Measurements from ENCODE around the gene WSCD2. TPM values are rescaled to one million over a fixed set of nuclear protein-coding genes. Genes with fewer than 3 reads are reported as not detected.

The WSCD2 gene
- total RNA-seq, 1 experiment from 2014 or later = 0.06 TPM

DNA sequence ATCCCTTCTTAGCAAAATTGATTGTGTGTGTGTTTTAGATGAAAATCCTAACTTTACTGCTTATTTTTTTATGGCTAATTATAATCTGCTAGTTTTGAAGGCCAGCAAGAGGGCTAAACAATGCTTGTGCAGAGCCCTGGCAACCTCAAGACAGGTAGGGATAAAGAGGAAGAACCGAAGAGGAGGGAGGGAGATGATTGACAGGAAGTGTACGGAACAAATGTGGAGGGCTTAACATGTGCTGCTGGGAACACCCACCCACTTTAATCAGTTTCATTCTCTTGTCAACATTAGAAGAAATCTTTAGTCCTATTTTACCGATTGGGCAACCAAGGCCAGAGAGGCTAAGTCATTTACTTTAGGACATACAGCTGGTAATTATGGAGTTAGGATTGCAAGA, 1.4 kb upstream of the WSCD2 start:
- DNase-seq (ENCODE audit: low read depth) = no peak

DNA sequence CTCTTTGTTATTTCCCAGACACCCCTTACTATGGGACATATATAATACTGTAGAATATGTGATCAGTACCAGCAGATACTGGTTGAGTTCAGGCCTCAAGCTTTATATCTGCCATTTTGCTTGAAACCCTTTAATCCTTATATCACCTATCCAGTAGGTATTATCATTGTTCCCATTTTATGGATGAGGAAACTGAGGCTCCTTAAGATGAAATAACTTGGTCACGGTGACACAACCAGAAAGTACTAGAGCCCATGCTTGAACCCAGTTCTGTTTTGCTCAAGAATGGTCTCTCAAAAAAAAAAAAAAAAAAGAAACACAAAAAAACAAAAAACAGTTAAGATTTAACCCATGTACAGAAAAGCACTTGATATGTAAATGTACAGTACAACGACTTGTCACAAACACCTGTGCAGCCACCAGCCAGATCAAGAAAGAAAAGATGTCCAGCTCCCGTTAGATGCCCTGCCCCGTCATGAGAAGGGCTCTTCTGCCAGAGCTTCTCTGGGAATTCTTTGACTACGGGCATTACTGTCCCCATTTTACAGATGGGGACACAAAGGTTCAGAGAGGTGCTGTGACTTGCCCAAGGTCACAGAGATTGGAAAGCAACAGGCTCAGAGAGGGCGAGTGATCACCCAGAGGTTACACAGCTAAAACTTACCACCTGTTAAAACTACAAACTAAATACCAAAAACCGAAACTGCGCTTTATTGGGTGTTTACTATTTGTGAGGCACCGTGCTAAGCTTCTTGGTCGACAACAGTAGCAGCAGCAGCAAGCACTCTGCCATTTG, 669 bp upstream of the WSCD2 start:
- no peak for DNase-seq (ENCODE audit: low read depth)

- no peak for DNase-seq (ENCODE audit: low read depth)
Measured at GRCh38 chr12:108131035-108131434, 1.9 kb downstream of the WSCD2 start.

DNA sequence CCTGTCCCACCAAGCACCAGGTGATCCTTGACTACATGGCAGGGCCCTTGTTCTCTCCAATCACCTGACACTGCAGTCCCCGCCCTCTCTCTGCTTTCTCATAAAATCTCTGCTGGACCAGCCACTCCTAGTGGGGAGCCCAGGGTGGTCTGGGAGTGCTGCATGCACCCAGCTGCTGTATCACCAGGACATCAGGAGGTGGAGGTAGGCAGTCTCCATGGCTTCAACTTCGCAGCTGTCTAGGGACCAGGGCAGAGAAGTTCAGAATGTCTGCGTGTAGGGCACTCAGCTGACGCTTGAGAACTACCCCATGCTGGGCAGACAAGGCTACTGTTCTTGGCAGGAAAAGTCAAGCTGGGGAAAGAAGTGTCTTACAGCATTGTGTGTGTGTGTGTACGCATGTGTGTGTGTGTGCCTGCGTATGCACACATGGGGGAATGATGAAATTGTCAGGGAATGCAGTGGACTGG, 2.6 kb downstream of the WSCD2 start:
- DNase-seq (ENCODE audit: low read depth) = no peak

DNA sequence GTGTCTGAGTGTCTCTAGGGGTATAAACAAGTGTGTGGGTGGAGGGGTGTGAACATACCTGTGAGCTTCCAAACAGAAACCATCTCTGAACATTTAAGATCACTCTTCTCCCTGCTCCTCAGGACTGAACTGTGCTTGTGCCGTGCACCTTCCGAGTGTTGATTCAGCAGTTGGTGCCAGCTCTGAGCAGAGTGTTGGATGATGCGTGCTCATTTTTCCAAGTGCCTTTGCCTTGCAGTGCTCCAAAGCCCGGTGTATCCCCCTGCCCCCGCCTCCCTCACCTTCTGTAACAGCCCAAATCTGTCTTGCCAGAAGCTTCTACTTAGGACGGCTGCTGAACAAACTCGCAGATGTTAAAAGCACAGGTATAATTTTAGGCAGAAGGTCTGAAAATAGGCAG, 4.4 kb downstream of the WSCD2 start:
- no peak for DNase-seq (ENCODE audit: low read depth)

DNA sequence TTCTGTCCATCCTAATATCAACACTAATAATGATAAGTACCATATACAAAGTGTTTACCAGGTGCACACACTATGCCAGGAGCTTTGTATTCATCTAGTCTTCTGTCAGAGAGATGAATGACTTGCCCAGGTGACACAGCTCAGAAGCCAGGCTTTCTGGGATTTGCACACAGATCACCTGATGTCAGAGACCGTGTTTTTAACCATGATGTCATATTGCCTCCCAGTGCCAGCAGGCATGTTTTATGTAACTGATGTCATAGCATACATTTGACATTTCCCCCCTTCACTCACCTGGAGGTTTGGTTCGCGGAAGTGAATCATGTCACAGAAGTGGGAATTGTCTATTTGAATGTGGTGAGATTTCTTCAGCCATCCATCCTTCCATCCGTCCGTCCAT, 5.7 kb downstream of the WSCD2 start:
- DNase-seq (ENCODE audit: low read depth) = no peak

DNA sequence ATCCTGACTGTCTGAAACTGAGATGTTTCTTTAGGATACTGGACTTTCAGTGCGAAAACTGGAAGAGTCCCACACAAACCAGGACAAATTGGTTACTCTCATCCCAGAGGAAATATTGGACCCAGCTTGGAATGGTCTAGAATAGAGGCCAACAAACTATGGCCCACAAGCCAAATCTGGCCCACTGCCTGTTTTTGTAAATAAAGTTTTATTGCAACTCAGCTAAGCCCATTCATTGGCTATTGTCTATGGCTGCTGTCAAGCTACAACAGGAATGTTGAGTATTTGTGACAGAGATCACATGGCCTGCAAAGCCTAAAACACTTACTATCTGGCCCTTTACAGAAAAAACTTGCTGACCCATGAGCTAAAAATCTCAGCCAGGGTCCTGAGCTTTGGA, 6.5 kb downstream of the WSCD2 start:
- DNase-seq (ENCODE audit: low read depth) = no peak

DNA sequence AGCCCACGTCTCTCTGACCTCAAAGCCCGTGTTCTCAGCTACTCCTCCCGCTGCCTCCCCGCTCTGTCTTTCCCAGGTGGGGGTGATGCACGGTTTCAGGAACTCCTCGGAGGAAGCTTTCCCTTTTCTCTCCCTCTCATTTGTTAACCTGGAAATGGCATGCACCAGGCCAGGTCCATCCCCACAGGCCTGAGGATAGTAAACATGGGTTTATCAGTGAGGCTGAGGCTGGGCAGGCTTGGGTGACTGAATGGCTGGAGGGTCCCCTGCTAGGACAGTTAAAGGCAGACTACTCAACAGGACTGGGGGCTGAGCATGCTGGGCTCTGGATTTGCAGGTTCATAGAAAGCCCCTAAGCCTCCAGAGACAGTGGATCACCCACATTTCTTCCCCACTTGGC, 7.6 kb downstream of the WSCD2 start:
- no peak for DNase-seq (ENCODE audit: low read depth)

- no peak for DNase-seq (ENCODE audit: low read depth)
Measured at GRCh38 chr12:108139454-108139853, 10.4 kb downstream of the WSCD2 start.

- no peak for DNase-seq (ENCODE audit: low read depth)
Measured at GRCh38 chr12:108140501-108140900, 11.4 kb downstream of the WSCD2 start.

DNA sequence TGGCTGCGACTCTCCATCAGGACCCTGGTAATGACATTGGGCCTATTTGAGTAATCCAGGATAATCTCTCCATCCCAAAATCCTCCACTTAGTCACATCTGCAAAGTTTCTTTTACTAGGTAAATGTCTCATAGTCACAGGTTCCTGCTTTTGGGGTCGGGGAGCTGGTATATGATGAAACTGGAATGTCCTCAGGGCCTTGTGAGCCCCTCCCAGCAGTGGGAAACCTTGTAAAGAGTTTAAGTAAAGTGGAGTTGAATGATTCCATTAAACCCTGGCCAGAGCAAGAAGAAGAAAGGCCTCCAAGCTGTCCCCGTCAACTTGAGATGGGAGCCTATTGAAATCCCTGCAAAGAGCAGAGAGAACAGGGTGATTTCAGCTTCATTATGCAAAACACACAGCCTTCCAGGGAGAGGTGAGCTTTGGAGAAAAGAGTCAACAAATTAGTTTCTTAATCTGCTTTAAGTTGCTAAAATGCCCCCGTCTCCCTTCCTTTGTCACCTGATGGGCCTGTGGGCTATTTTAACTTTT, 12.6 kb downstream of the WSCD2 start:
- DNase-seq (ENCODE audit: low read depth) = no peak

GRCh38 chr12:108143144-108143543, 14.1 kb downstream of the WSCD2 start:
- DNase-seq (ENCODE audit: low read depth) = no peak

DNA sequence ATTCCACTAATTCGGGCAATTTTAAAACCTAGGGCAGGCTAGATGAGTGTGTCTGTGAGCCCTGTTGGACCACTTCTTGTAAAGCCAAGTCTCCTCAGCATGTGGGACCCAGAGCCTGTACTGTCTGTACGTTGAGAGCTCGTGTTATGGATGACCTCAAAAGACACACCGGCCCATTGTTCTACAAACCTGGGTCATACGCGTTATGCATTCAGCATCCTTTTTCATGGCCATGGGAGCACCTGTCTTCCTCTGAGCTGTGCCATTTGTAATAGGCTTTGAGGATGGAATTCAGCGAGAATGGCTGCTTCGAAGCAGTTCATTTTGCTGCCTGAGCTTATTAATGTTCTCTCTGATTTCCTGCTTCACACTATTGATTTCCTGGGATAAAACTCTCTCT, 15.0 kb downstream of the WSCD2 start:
- DNase-seq (ENCODE audit: low read depth) = no peak

DNA sequence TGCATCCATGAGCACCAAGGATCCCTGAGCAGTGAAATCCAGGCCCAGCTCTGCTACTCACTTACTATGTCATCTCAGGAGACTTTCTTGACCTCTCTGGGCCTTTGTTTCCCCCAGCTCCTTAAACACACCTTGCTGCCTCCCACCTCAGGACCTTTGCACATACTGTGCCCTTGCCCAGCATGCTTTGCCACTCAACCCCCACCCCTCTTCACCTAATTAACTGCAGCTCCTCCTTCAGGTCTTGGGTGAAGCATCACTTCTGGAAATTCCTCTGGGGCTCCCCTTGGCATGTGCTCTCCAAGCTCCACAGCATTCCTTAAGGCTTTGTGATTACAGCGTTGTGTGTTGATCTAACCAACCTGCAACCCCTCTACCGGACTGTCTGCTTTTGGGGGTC, 15.9 kb downstream of the WSCD2 start:
- no peak for DNase-seq (ENCODE audit: low read depth)

DNA sequence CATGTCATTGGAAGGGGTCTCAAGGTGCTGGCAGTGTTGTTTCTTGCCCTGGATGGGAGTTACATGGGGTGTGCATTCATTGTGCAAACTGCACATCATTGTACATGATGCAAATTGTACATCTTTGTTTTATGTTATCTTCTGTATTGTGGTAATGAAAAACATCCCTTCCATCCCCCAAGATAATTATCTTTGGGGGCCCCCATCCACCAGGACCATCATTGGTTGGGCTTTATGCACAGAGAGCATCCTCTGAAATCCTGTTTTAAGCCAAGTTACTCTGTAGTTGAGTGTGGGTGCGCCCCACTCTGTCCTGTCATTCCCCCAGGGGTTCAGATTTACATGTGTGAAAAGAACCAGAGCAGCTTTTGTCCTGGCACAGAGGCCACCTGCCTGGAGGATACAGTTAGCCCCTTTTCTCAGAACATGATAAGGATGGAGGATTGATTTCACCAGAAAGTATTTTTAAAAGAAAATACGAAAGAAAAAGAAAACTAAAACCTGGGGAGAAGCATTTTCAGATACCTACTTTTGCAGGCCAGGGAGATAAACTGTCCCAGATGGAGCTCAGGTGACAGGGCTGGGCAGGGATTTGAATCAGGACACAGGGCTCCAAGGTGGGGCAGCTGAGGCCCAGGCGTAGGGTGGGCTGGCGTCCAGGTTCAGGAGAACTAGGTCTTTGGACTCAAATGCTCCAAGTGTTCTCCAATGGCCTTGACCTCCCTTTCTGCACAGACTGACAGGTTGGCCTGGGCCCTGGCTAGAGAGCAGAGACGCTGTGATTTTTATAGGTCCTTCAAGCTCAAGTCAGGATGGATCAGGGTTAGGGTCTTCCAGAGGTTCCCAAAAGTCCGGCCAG, 17.2 kb downstream of the WSCD2 start:
- no peak for DNase-seq (ENCODE audit: low read depth)

- DNase-seq (ENCODE audit: low read depth) = no peak
Measured at GRCh38 chr12:108147279-108147678, 18.2 kb downstream of the WSCD2 start.

- DNase-seq (ENCODE audit: low read depth) = no peak
Measured at GRCh38 chr12:108148521-108149074, 19.5 kb downstream of the WSCD2 start.

DNA sequence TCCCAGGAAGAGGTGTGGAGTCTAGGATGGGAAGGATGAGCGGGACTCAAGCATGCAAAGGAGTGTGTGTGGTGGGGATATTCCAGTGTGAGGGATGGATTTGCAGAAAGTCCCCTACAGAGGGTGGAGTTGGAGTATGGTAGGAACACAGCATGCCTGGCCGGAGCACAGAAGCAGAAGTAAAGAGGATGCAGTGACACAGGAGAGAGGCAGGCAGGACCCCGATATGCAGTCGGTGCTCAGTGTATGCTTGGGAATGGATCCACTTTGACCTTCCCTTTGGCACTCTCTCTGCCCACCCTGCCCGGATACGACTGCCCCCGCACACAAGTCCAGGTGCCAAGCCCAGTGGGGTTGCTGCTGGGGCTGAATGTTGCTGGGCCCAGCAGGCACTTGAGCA, 21.3 kb downstream of the WSCD2 start:
- no peak for DNase-seq (ENCODE audit: low read depth)

DNA sequence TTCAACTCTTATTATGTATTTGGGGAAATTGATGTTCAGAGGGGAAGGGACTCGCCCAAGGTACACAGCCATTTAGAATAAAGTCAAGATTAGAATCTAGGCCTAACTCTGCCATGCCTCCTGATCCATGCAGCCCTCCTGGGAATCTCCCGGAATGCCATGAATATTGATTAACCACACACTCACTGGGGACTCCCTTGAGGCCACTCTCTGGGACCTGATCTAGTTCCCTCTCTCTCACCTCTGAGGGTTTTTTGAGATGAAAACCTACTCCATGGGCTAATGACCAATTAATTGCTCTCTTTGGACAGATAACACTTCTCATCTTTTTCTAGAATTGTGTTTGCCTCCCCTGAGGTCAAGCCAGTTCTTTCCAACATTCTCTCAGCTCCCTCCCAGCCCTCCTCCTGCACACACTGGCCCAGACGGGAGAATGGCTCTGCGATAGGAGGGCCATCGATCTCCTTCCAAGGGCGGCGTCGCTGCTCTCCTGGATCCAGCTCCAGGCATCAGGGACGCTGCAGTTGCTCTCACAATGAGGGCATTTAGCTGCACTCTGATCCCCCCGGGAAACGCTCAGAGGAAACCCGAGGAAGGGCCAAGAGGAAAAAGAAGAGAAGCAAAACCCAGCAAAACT, 22.6 kb downstream of the WSCD2 start:
- no peak for DNase-seq (ENCODE audit: low read depth)

DNA sequence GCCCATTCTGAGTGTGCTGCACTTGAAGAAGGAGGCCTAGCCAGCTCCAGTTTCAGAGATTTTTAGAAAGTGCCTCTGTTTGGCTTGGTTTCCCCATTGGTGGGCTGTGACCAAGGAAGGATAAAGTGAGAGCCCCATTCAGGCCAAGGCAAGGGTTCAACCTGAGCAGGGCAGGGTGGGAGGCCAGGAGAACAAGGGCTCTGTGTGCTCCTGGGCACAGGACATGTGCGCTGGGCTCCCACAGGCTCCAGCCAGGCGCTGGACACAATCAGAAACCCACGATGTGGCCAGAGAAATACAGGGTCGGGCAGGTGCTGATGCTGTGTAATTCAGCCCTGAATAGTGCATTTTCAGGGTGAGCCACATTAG, 23.1 kb downstream of the WSCD2 start:
- no peak for DNase-seq (ENCODE audit: low read depth)

DNA sequence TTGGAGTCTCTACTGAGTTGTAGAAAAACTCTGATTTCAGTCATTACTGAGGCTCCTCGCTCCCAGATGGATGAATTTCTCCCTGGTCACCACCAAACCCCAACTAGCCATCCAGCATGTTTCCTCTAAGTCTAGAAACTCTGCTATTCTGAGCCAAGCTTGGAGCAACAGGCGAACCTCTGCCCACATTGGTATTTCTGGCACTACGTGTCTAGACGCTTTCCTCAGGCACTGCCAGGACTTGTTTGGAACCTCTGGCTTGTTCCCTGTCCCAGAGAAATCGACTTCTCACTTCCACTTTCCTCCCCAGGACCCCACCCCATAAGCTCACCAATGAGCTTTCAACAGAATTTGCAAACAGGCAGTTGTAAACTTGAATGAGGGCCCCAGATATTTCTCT, 27.6 kb downstream of the WSCD2 start:
- DNase-seq (ENCODE audit: low read depth) = no peak

DNA sequence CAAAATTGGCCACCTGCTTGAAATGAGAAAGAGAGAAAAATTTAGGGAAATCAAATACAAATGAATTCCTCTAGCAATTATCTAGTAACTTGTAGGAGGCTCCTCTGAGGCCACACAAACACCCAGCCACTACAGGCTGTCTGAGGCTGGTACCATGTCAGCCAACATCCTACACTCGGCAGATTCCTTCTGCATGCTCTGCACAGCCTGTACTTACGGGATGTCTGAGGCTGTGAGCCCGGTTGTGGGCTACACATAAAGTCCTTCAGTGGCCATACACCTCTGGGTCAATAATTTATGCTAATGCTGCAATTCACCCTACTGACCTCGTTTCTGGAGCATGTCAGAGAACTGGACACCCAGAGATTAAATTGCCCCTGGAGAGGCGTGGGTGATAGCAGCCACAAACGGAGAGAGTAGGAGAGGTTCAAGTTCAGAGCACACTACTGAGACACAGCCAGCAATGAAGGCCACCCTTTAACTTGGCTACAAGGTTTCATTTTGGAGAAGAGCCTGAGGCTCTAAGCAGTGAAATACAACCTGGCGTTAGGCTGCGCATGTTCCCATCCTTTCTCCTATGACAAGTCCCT, 28.9 kb downstream of the WSCD2 start:
- DNase-seq (ENCODE audit: low read depth) = no peak

Data from Daoy (cell line).